Measurements from ENCODE around the gene ARGFX.

ARGFX gene

DNA sequence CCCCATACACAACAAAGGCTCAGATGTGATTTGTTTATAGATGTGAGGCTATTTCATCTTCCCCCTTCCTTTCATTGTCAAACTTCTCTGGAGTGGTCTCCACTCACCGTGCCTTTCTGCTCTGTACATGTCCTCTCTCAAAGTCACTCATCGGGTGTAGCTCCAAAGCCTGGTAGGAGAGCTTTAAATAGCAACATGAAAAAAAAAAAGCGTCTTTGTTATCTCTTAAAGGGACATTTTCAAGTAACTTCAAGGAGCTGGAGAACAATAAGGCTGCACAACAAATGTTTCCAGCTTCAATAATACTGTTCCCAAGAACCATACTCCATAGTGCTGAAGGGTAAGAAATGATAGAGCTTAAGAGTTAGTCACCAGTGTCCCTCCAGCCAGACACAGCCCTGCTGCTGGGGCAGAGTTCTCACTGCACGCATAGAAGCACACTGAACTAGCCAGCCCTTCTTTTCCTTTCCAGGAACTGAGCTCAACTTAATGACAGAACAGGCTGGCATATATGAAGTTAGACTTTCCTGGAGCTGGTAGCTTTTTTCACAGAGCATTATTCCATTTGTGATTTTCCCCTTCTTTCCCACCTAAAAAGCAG is 33.6 kb downstream of the ARGFX start:
- DNase-seq: no peak

DNA sequence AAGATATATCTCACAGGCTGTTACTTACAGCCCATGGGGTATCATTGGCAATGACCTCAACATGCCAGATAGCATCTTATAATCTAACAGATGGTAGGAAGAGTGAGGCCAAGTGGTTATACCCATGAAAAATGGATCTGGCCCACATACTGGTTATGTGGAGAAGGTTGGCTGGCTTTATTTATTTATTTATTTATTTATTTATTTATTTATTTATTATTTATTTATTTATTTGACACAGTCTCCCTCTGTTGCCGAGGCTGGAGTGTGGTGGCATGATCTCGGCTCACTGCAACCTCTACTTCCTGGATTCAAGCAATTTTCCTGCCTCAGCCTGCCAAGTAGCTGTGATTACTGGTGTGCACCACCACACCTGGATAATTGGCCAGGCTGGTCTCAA is 37.0 kb downstream of the ARGFX start:
- DNase-seq: no peak

DNA sequence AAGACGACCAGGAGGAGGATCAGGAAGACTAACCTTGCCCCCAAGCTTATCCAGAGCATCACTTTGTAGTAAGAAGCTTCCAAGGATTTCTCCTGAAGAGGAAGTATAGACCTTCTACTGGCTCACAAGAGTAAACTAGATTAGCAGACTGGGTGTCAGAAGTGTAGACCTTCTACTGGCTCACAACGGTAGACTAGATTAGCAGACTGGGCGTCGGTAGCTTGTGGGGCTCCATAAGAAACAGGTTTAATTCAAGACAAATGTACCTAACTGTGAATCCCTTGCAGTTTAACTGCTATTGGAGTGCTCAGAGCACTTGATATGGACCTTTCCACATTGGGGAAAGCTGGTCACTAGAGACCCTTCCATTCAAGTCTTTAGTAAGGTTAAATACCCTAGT is 38.4 kb downstream of the ARGFX start:
- DNase-seq: no peak

All from activated CD4-positive, alpha-beta T cell treated with anti-CD3 and anti-CD28 coated beads, Interleukin-2, Interleukin-6, amounts not matched to agents 100 ng/mL and 50 ng/mL, durations not matched to agents 16 hours and 8 hours (primary cell).